ENCODE measurements around the gene MAD1L1. TPM values are rescaled to one million over a fixed set of nuclear protein-coding genes. Genes with fewer than 3 reads are reported as not detected.

MAD1L1 gene
- total RNA-seq, 1 donor from 2014 or later: 32.3 TPM

- Histone ChIP-seq H3K27me3 (ENCODE audit: insufficient read depth, low read length) (no peaks in the 10 kb centered on the region), H3K27ac (ENCODE audit: low read depth, low read length) (no peak overlapping the region), H3K9ac (ENCODE audit: low read length) (no peak overlapping the region), H3K9me3 (ENCODE audit: insufficient read depth, low read depth, low read length) (no peaks in the 10 kb centered on the region), H3K4me2 (ENCODE audit: low read length) (no peak overlapping the region), H2AFZ (ENCODE audit: low read depth, low read length) (no peak overlapping the region), H3K4me1 (ENCODE audit: insufficient read depth, low read length) (no peaks in the 10 kb centered on the region), H3K79me2 (ENCODE audit: insufficient read depth, low read length) (no peaks in the 10 kb centered on the region), H3K4me3 (ENCODE audit: insufficient read depth, low read depth, low read length) (no peak overlapping the region), H4K20me1 (ENCODE audit: insufficient read depth, low read length) (peaks cover 35% of the 10 kb centered on the region), H3K36me3 (ENCODE audit: insufficient read depth, low read length) (no peaks in the 10 kb centered on the region)
- H3K4me3 Mint-ChIP-seq (ENCODE audit: unreplicated experiment): no peak overlapping the region
- no peak for FAIRE-seq
- no peak for TF ChIP-seq CTCF (IDR thresholded peaks at IDR 0.05; ENCODE audit: insufficient read depth, low read depth, low read length)
- no peak for TF ChIP-seq EZH2 (IDR thresholded peaks at IDR 0.05; ENCODE audit: insufficient read depth, low read length)
- no peaks in the 10 kb centered on the region for H3K27me3 Mint-ChIP-seq (ENCODE audit: low read depth, unreplicated experiment)
- H3K36me3 Mint-ChIP-seq (ENCODE audit: low read depth, unreplicated experiment): peaks cover 18% of the 10 kb centered on the region
- DNase-seq (ENCODE audit: low read depth): no peak
- H3K4me1 Mint-ChIP-seq (ENCODE audit: low read depth, unreplicated experiment): no peaks in the 10 kb centered on the region
- no peaks in the 10 kb centered on the region for H3K9me3 Mint-ChIP-seq (ENCODE audit: unreplicated experiment)
- H3K27ac Mint-ChIP-seq (ENCODE audit: unreplicated experiment): no peak overlapping the region
Observed at GRCh38 chr7:2143450-2143849, 89.3 kb downstream of the MAD1L1 start.

- Histone ChIP-seq H3K36me3 (ENCODE audit: insufficient read depth, low read length) (no peaks in the 10 kb centered on the region), H3K27ac (ENCODE audit: low read depth, low read length) (no peak overlapping the region), H2AFZ (ENCODE audit: low read depth, low read length) (no peak overlapping the region), H3K4me3 (ENCODE audit: insufficient read depth, low read depth, low read length) (no peak overlapping the region), H3K79me2 (ENCODE audit: insufficient read depth, low read length) (no peaks in the 10 kb centered on the region), H4K20me1 (ENCODE audit: insufficient read depth, low read length) (peaks cover 29% of the 10 kb centered on the region), H3K9me3 (ENCODE audit: insufficient read depth, low read depth, low read length) (no peaks in the 10 kb centered on the region), H3K4me1 (ENCODE audit: insufficient read depth, low read length) (no peaks in the 10 kb centered on the region), H3K4me2 (ENCODE audit: low read length) (no peak overlapping the region), H3K27me3 (ENCODE audit: insufficient read depth, low read length) (no peaks in the 10 kb centered on the region), H3K9ac (ENCODE audit: low read length) (no peak overlapping the region)
- TF ChIP-seq CTCF (IDR thresholded peaks at IDR 0.05; ENCODE audit: insufficient read depth, low read depth, low read length) (no peak), EZH2 (IDR thresholded peaks at IDR 0.05; ENCODE audit: insufficient read depth, low read length) (no peak)
- no peaks in the 10 kb centered on the region for H3K27me3 Mint-ChIP-seq (ENCODE audit: low read depth, unreplicated experiment)
- no peak overlapping the region for H3K27ac Mint-ChIP-seq (ENCODE audit: unreplicated experiment)
- no peaks in the 10 kb centered on the region for H3K9me3 Mint-ChIP-seq (ENCODE audit: unreplicated experiment)
- no peak for FAIRE-seq
- peaks cover 29% of the 10 kb centered on the region for H3K36me3 Mint-ChIP-seq (ENCODE audit: low read depth, unreplicated experiment)
- H3K4me1 Mint-ChIP-seq (ENCODE audit: low read depth, unreplicated experiment): no peaks in the 10 kb centered on the region
- DNase-seq (ENCODE audit: low read depth): no peak
- H3K4me3 Mint-ChIP-seq (ENCODE audit: unreplicated experiment): no peak overlapping the region
Observed at GRCh38 chr7:2142386-2142785, 90.4 kb downstream of the MAD1L1 start.

DNA sequence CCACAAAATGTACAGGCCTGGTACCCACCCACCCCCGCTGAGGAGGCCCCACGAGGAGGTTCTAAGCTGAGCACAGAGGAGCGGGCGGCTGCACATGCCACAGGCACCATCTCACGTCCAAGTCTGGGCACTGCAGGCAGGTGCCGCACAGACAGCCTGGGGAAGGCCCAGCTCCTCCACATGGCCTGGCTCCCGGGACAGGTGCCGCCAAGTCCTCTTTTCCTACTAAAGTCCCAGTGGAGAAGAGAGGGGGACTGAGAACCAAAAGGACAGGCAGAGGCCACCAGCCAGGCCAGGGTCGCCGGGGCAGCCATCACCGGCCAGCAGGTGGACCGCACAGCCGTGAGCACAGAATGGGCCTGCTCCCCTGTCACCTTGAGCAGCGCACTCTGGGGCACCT lies 91.1 kb downstream of the MAD1L1 start:
- no peaks in the 10 kb centered on the region for H3K27me3 ChIP-seq (ENCODE audit: insufficient read depth, low read length)
- H3K4me1 ChIP-seq (ENCODE audit: insufficient read depth, low read length): no peaks in the 10 kb centered on the region
- no peak for FAIRE-seq
- H3K79me2 ChIP-seq (ENCODE audit: insufficient read depth, low read length): no peaks in the 10 kb centered on the region
- peaks cover 31% of the 10 kb centered on the region for H4K20me1 ChIP-seq (ENCODE audit: insufficient read depth, low read length)
- no peak for DNase-seq (ENCODE audit: low read depth)
- no peak overlapping the region for H3K4me3 ChIP-seq (ENCODE audit: insufficient read depth, low read depth, low read length)
- H3K36me3 Mint-ChIP-seq (ENCODE audit: low read depth, unreplicated experiment): peaks cover 29% of the 10 kb centered on the region
- no peaks in the 10 kb centered on the region for H3K36me3 ChIP-seq (ENCODE audit: insufficient read depth, low read length)
- H3K9ac ChIP-seq (ENCODE audit: low read length): no peak overlapping the region
- H3K9me3 ChIP-seq (ENCODE audit: insufficient read depth, low read depth, low read length): no peaks in the 10 kb centered on the region
- H3K27ac Mint-ChIP-seq (ENCODE audit: unreplicated experiment): no peak overlapping the region
- no peak overlapping the region for H3K27ac ChIP-seq (ENCODE audit: low read depth, low read length)
- H3K4me2 ChIP-seq (ENCODE audit: low read length): no peak overlapping the region
- no peak for TF ChIP-seq CTCF (IDR thresholded peaks at IDR 0.05; ENCODE audit: insufficient read depth, low read depth, low read length)
- TF ChIP-seq EZH2 (IDR thresholded peaks at IDR 0.05; ENCODE audit: insufficient read depth, low read length): no peak
- no peaks in the 10 kb centered on the region for H3K27me3 Mint-ChIP-seq (ENCODE audit: low read depth, unreplicated experiment)
- no peaks in the 10 kb centered on the region for H3K4me1 Mint-ChIP-seq (ENCODE audit: low read depth, unreplicated experiment)
- H3K4me3 Mint-ChIP-seq (ENCODE audit: unreplicated experiment): no peak overlapping the region
- no peaks in the 10 kb centered on the region for H3K9me3 Mint-ChIP-seq (ENCODE audit: unreplicated experiment)
- no peak overlapping the region for H2AFZ ChIP-seq (ENCODE audit: low read depth, low read length)
